Fibroblast of villous mesenchyme (primary cell): ENCODE data around the gene GRIPAP1. TPM values are rescaled to one million over a fixed set of nuclear protein-coding genes. Genes with fewer than 3 reads are reported as not detected.

Source experiments
- DNase-seq: peaks from one replicate; pipeline ENCODE4 v3.0.0-alpha.2; 2010; ENCODE audit warnings: low read depth
- H3K4me3 ChIP-seq: 2 replicates; pipeline ENCODE4 v1.5.1; 2011; ENCODE audit warnings: low read depth, mild to moderate bottlenecking, low read length
- small RNA-seq: library from RNA; depleted of rRNA; stranded (forward); fragments of <200 nt; gene quantifications from one replicate; pipeline ENCODE3, GENCODE V24; 2012
- total RNA-seq: library from RNA; depleted of rRNA; stranded (reverse); fragments of >200 nt; gene quantifications from 2 replicates; pipeline ENCODE4 v1.2.3, GENCODE V29; 2012
- TF ChIP-seq, protein P1 (sequence below): IDR thresholded peaks from 2 replicates; pipeline ENCODE4 v1.5.1; 2012; ENCODE audit warnings: low read depth, mild to moderate bottlenecking, low read length; ENCODE audit not compliant: insufficient read depth

The GRIPAP1 gene
- total RNA-seq, 1 donor = 14.2 TPM

DNA sequence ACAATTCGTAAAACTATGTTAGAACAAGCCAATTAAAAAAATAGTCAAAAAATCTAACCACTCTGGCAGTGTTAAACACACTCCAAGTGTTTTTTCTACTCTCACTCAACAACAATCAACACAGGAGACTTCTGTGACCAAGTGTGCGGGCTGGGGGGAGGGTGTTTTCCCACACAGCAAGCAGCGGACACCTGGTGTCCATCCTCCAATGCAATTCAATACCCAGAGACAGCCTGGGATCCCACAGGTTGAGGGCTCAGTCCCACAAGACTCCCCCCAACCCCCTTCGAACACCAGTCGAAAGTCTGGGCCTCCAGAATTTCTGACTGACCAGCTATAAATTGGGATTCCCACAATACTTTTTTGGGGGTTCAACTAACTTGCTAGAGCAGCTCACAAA, 74.9 kb downstream of the GRIPAP1 start:
- TF ChIP-seq, protein P1, sequence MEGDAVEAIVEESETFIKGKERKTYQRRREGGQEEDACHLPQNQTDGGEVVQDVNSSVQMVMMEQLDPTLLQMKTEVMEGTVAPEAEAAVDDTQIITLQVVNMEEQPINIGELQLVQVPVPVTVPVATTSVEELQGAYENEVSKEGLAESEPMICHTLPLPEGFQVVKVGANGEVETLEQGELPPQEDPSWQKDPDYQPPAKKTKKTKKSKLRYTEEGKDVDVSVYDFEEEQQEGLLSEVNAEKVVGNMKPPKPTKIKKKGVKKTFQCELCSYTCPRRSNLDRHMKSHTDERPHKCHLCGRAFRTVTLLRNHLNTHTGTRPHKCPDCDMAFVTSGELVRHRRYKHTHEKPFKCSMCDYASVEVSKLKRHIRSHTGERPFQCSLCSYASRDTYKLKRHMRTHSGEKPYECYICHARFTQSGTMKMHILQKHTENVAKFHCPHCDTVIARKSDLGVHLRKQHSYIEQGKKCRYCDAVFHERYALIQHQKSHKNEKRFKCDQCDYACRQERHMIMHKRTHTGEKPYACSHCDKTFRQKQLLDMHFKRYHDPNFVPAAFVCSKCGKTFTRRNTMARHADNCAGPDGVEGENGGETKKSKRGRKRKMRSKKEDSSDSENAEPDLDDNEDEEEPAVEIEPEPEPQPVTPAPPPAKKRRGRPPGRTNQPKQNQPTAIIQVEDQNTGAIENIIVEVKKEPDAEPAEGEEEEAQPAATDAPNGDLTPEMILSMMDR = no peak
- DNase-seq = no peak
- no peak overlapping the region for H3K4me3 ChIP-seq

DNA sequence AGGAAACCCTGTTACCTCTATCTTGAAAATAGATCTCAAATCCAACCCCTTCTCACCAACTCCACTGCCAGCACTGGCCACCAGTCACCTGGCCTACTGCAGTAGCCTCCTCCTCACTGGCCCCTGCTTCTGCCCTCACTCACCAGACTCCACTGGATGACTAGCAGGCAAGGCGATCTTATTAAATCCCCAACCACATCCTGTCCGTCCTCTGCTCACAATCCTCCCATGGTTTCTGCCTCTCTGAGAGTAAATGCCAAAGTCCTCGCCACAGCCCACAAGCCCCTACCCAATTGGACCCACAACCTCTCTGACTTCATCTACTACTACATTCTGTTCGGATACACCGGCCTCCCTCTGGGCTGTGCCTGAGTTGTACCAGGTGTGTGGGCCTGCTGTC, 77.8 kb downstream of the GRIPAP1 start:
- no peak for DNase-seq
- TF ChIP-seq, protein P1 = no peak
- H3K4me3 ChIP-seq = no peak overlapping the region

DNA sequence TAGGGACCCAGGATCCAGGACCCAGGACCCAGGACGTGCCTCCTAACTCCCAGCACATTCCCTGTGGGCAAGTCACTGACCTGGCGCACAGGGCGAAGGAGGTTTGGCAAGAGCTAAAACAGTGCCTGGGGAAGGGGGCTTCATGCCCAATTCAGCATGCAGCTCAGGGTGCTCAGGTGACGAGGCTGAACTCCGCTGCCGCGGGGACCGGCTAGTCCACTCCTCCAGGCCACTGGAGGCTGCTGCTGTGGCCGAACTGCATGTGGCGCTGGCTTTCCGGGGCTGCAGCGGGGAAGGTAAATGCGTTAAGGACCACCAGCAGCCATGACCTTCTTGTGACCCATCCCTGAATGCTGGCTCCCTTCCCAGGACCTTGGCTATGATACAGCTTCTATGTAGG, 78.3 kb downstream of the GRIPAP1 start:
- H3K4me3 ChIP-seq = no peak overlapping the region
- TF ChIP-seq, protein P1 = no peak
- no peak for DNase-seq

Small RNA genes within 50 kb of the gene (small RNA-seq; reads per million reads assigned to genes)
- gene RNU6-722P = not detected

Other genes starting within 250 kb of the GRIPAP1 start
- gene GLOD5, start 240.5 kb downstream of the GRIPAP1 start, total RNA-seq = not detected in 2 replicates
- not detected in 2 replicates for gene GATA1, start 215.7 kb downstream of the GRIPAP1 start, total RNA-seq
- 22.5 and 29.4 TPM in 2 replicates for gene HDAC6, start 200.2 kb downstream of the GRIPAP1 start, total RNA-seq
- not detected in 2 replicates for gene ERAS, start 175.8 kb downstream of the GRIPAP1 start, total RNA-seq
- gene PCSK1N, start 166.7 kb downstream of the GRIPAP1 start, total RNA-seq = 0.32 TPM in 1 of 2 replicates, not detected in the other
- 39.3 and 47.7 TPM in 2 replicates for gene TIMM17B, start 104.5 kb downstream of the GRIPAP1 start, total RNA-seq
- 27.2 and 38.3 TPM in 2 replicates for gene PQBP1, start 104.3 kb downstream of the GRIPAP1 start, total RNA-seq
- gene SLC35A2, start 90.6 kb downstream of the GRIPAP1 start, total RNA-seq = 17.1 and 25.5 TPM in 2 replicates
- gene PIM2, start 83.2 kb downstream of the GRIPAP1 start, total RNA-seq = 4.5 and 12.5 TPM in 2 replicates
- gene OTUD5, start 44.7 kb downstream of the GRIPAP1 start, total RNA-seq = 24.2 and 28.5 TPM in 2 replicates
- gene KCND1, start 30.4 kb downstream of the GRIPAP1 start, total RNA-seq = 0.32 and 2.6 TPM in 2 replicates
- gene TFE3, start 41.1 kb upstream of the GRIPAP1 start, total RNA-seq = 37.1 and 45.1 TPM in 2 replicates
- gene CCDC120, start 56.7 kb upstream of the GRIPAP1 start, total RNA-seq = 0.86 and 0.97 TPM in 2 replicates
- gene PRAF2, start 71.7 kb upstream of the GRIPAP1 start, total RNA-seq = 12.6 and 15.1 TPM in 2 replicates
- gene WDR45, start 77.6 kb upstream of the GRIPAP1 start, total RNA-seq = 46.6 and 56.0 TPM in 2 replicates
- gene GPKOW, start 121.5 kb upstream of the GRIPAP1 start, total RNA-seq = 13.0 and 15.5 TPM in 2 replicates
- 1.9 and 2.2 TPM in 2 replicates for gene MAGIX, start 160.5 kb upstream of the GRIPAP1 start, total RNA-seq
- 19.0 and 29.6 TPM in 2 replicates for gene PLP2, start 169.6 kb upstream of the GRIPAP1 start, total RNA-seq
- gene PRICKLE3, start 184.1 kb upstream of the GRIPAP1 start, total RNA-seq = 5.2 TPM in 2 replicates
- gene SYP, start 197.9 kb upstream of the GRIPAP1 start, total RNA-seq = under 0.01 TPM in 1 of 2 replicates, not detected in the other
- not detected in 2 replicates for gene CACNA1F, start 231.1 kb upstream of the GRIPAP1 start, total RNA-seq
- gene CCDC22, start 233.2 kb upstream of the GRIPAP1 start, total RNA-seq = 8.6 and 11.3 TPM in 2 replicates